Activated naive CD4-positive, alpha-beta T cell treated with anti-CD3 and anti-CD28 coated beads for 36 hours (primary cell): ENCODE measurements around the gene GNAI3. TPM values are rescaled to one million over a fixed set of nuclear protein-coding genes. Genes with fewer than 3 reads are reported as not detected.

Experiments
- CTCF ChIA-PET: fragments of 350-600 bp; sonication (Branson Sonifier 250); formaldehyde crosslinking; loops from one replicate; lab custom pipeline; 2021; ENCODE audit warnings: antibody characterized with exemption; lab: Charles Lee
- DNase-seq: peaks from one replicate; pipeline ENCODE4 v3.0.0-alpha.2; 2020
- H3K27ac Mint-ChIP-seq: one replicate; pipeline ENCODE4 v1.8.0; 2021; ENCODE audit warnings: mild to moderate bottlenecking, mixed read lengths
- H3K27me3 Mint-ChIP-seq: one replicate; pipeline ENCODE4 v1.8.0; 2021; ENCODE audit warnings: low read depth, mixed read lengths
- H3K36me3 Mint-ChIP-seq: one replicate; pipeline ENCODE4 v1.8.0; 2021; ENCODE audit warnings: low read depth, mixed read lengths
- H3K4me1 Mint-ChIP-seq: one replicate; pipeline ENCODE4 v1.8.0; 2021; ENCODE audit warnings: low read depth, mixed read lengths
- H3K4me3 Mint-ChIP-seq: one replicate; pipeline ENCODE4 v1.8.0; 2021; ENCODE audit warnings: mild to moderate bottlenecking, moderate library complexity, mixed read lengths
- H3K9me3 Mint-ChIP-seq: one replicate; pipeline ENCODE4 v1.8.0; 2021; ENCODE audit warnings: mixed read lengths
- intact Hi-C: fragments of 100-400 bp; cut with micrococcal nuclease; formaldehyde crosslinking; loops from one replicate; pipeline ENCODE4 v1.15.1; 2023
- total RNA-seq, 2 experiments: library from RNA; stranded (reverse); gene quantifications; one replicate each; pipeline ENCODE4 v1.2.3, GENCODE V29; 2021

Gene GNAI3
- total RNA-seq, 2 experiments from 2014 or later: 8.0 to 8.5 TPM

GRCh38 chr1:109527846-109528695, 20.3 kb upstream of the GNAI3 start:
- no peak overlapping the region for H3K27ac Mint-ChIP-seq
- H3K4me1 Mint-ChIP-seq: peaks cover 22% of the 10 kb centered on the region
- intact Hi-C loops: no loop called here
- DNase-seq: no peak
- no peaks in the 10 kb centered on the region for H3K36me3 Mint-ChIP-seq
- no peaks in the 10 kb centered on the region for H3K9me3 Mint-ChIP-seq
- H3K27me3 Mint-ChIP-seq: no peaks in the 10 kb centered on the region
- H3K4me3 Mint-ChIP-seq: no peak overlapping the region
- CTCF ChIA-PET: interaction anchor here (1.4 to 19.9 kb wide), 2 partner anchors 27 to 245 kb away, joined by 4 to 1207 read pairs; partner anchors contain the start of genes AMIGO1, ATXN7L2, CYB561D1 and PSRC1

DNA sequence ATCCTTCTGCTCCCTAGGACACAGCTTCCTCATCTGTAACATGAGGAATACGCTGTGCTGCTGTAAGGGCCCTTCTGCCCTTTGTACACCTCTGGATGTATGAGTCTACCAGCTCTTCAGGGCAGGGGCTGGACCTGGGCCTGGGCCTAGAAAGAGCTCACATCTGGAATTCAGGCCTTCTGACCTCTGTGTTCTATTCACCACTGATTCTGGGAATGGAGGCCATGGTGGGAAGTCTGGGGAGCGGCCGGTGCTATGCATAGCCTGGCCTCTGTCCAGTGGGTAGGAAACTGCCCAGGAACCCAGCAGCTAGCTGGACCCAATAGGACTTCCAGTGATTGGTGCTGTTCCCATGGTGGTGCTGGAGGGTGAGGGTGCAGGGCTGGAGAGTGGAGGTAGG, 19.7 kb upstream of the GNAI3 start:
- no peaks in the 10 kb centered on the region for H3K27me3 Mint-ChIP-seq

DNA sequence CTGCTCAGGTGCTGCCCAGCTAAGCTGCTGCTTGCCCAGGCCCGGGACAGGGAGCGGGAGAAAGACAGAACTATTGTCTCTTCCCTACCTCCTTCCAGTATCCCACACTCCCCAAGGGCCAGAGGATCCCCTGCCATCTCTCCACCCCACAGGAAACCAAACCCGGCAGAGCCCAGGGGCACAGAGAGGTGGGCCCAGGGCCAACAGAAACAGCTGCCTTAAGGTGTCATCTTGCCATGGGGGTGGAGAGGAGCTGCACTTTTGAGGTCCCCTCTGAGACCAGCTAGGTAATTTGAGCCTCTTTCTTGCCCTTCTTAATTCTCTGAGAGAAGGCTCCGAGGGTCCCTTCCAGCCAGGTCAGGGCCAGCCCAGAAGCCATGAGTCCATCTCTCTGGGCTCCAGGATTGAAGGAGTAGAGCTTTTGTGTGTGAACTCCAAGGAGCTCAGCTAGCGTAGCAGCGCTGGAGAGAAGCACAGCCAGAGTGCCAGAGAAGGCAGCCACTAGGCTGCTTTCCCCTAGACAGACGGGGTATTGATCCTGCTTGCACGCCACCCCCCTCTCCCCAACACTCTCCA, 18.4 kb upstream of the GNAI3 start:
- H3K4me1 Mint-ChIP-seq: peaks cover 22% of the 10 kb centered on the region
- intact Hi-C loops: loop anchor here (5.0 kb wide), 1 partner anchor 418 kb away; the partner anchor contains the start of gene ELAPOR1
- no peaks in the 10 kb centered on the region for H3K9me3 Mint-ChIP-seq
- H3K36me3 Mint-ChIP-seq: no peaks in the 10 kb centered on the region
- no peak overlapping the region for H3K27ac Mint-ChIP-seq
- DNase-seq: no peak
- CTCF ChIA-PET: interaction anchor here (0.6 to 19.9 kb wide), 15 partner anchors 10 to 497 kb away, joined by 3 to 1207 read pairs (median 4); partner anchors contain the start of genes AHCYL1, AMIGO1, ATXN7L2 and CYB561D1
- no peaks in the 10 kb centered on the region for H3K27me3 Mint-ChIP-seq
- H3K4me3 Mint-ChIP-seq: no peak overlapping the region

More for the DNA sequence above, 19.7 kb upstream of the GNAI3 start:
- peaks cover 22% of the 10 kb centered on the region for H3K4me1 Mint-ChIP-seq
- no peak for DNase-seq
- CTCF ChIA-PET: interaction anchor here (1.0 to 19.9 kb wide), 4 partner anchors 28 to 251 kb away, joined by 3 to 1207 read pairs (median 6); partner anchors contain the start of genes AMIGO1, ATXN7L2, CYB561D1 and PSRC1
- no peak overlapping the region for H3K4me3 Mint-ChIP-seq
- intact Hi-C loops: no loop called here
- no peaks in the 10 kb centered on the region for H3K36me3 Mint-ChIP-seq
- no peak overlapping the region for H3K27ac Mint-ChIP-seq
- no peaks in the 10 kb centered on the region for H3K9me3 Mint-ChIP-seq

DNA sequence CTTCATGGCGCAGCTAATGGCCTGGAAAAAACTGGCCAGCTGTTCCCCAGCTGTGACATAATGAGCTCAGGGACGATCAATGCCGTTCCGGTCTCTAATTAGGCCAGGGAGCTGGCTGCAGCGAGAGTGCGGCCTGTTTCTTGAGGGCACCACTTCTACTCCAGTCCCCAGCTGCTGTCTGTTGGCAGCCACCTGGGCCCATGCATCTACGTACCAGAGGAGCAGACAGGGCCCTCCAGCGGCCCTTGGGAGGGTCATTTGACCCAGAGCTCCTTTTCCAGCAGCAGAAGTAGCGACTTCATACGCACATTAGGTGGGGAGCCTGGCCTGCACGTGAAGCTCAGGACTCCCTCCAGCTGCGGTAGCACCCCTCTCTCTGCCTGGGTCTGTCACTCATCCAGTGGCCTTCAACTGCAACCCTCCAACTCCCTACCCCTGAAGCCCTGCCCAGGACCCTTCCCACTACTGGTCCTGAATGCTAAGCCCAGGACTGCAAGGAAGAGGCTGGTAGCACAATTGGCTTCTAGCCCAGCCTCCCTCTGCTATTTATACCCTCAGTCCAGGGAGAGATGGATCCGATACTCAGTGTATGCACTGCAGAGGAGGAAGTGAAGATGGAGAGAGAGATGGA, 17.8 kb upstream of the GNAI3 start:
- intact Hi-C loops: loop anchor here (5.0 kb wide), 1 partner anchor 418 kb away; the partner anchor contains the start of gene ELAPOR1
- Mint-ChIP-seq H3K36me3 (no peaks in the 10 kb centered on the region), H3K4me3 (no peak overlapping the region), H3K27me3 (no peaks in the 10 kb centered on the region), H3K4me1 (peaks cover 22% of the 10 kb centered on the region), H3K9me3 (no peaks in the 10 kb centered on the region), H3K27ac (no peak overlapping the region)
- CTCF ChIA-PET: interaction anchor here (0.6 to 19.9 kb wide), 11 partner anchors 11 to 454 kb away, joined by 3 to 1207 read pairs (median 5); partner anchors contain the start of genes AHCYL1, AMIGO1, ATXN7L2 and CYB561D1
- DNase-seq: no peak

DNA sequence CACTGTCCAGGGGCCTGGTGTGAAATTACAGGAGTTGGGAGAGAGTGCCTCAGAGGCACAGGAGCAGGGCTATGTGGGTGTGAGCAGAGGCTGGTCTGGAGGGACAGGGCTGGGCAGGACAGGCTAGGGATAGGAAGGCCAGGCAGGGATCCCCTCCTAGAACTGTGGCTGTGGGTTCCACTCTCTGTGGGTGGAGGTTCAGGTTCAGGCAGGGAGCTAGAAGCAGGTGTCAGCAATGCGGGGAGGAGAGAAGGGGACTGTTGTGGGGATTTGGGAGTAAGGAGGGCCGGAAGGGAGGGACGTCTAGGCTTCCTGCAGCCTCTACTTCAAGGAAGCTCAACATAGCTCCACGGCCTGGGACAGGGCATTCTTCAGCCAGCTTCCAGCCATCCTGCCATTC, 17.0 kb upstream of the GNAI3 start:
- no peaks in the 10 kb centered on the region for H3K36me3 Mint-ChIP-seq
- H3K9me3 Mint-ChIP-seq: no peaks in the 10 kb centered on the region
- CTCF ChIA-PET: interaction anchor here (0.6 to 19.9 kb wide), 39 partner anchors 8 to 453 kb away, joined by 3 to 1207 read pairs (median 7); partner anchors contain the start of genes AHCYL1, AMIGO1, ATXN7L2 and CELSR2
- H3K4me1 Mint-ChIP-seq: peaks cover 22% of the 10 kb centered on the region
- intact Hi-C loops: loop anchor here (5.0 kb wide), 1 partner anchor 419 kb away; the partner anchor contains the start of gene ELAPOR1
- no peak overlapping the region for H3K4me3 Mint-ChIP-seq
- H3K27ac Mint-ChIP-seq: no peak overlapping the region
- no peaks in the 10 kb centered on the region for H3K27me3 Mint-ChIP-seq
- DNase-seq: no peak

GRCh38 chr1:109531826-109532364, 16.5 kb upstream of the GNAI3 start:
- H3K27ac Mint-ChIP-seq: peak overlapping the region; percentile 81
- H3K36me3 Mint-ChIP-seq: no peaks in the 10 kb centered on the region
- DNase-seq: no peak

DNA sequence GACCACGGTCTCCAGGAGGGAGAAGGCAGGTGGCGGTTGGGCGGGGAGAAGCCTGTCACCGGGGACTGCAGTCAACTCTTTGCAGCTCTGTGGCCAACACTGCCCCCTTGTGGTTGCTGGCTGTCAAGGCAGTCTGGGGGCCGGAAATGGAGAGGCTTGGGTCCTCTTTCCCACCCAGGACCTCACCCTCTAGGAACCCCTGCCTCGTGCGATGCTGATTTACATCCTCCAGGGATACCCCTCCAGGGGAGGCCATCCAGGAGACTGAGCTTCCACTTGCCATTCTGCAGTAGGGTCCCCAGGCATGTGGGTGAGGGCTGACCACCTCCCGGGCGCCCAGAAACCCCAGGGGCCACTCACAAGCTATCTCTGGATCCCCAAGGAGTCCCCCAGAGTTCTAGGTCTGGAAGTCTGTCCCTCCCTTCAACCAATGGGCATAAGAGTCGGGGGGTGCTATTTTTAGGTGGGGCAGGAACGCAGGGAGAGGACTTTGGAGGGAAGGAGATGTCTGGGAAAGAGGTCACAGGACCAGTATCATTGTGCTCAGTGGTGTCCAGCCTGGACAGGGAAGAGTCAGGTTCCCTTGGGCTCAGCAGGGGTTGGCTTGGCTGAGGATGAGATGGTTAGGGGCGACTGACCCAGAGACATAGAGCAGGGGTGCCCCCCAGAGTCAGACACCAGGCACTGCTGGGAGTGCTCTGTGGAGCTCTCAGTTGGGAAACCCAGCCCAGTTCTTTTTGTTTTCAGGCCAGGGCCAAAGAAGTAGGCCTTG, 15.9 kb upstream of the GNAI3 start:
- peak; percentile 96 for DNase-seq
- H3K27ac Mint-ChIP-seq: peak overlapping the region; percentile 81
- H3K27me3 Mint-ChIP-seq: no peaks in the 10 kb centered on the region
- H3K4me1 Mint-ChIP-seq: peaks cover 22% of the 10 kb centered on the region
- H3K36me3 Mint-ChIP-seq: no peaks in the 10 kb centered on the region
- no peaks in the 10 kb centered on the region for H3K9me3 Mint-ChIP-seq
- intact Hi-C loops: loop anchor here (1.0 to 5.0 kb wide), 10 partner anchors 34 to 704 kb away; partner anchors contain the start of genes CYB561D1, ELAPOR1 and PSMA5
- CTCF ChIA-PET: interaction anchor here (0.5 to 19.9 kb wide), 70 partner anchors 9 to 452 kb away, joined by 3 to 1207 read pairs (median 4); partner anchors contain the start of genes AHCYL1, AMIGO1, AMPD2 and ATXN7L2
- H3K4me3 Mint-ChIP-seq: peak overlapping the region; percentile 57

More at GRCh38 chr1:109531826-109532364, 16.5 kb upstream of the GNAI3 start:
- peak overlapping the region; percentile 57 for H3K4me3 Mint-ChIP-seq
- CTCF ChIA-PET: interaction anchor here (0.5 to 19.9 kb wide), 56 partner anchors 9 to 452 kb away, joined by 3 to 1207 read pairs (median 5); partner anchors contain the start of genes AHCYL1, AMIGO1, ATXN7L2 and CELSR2
- H3K27me3 Mint-ChIP-seq: no peaks in the 10 kb centered on the region
- intact Hi-C loops: loop anchor here (1.0 to 5.0 kb wide), 10 partner anchors 34 to 703 kb away; partner anchors contain the start of genes CYB561D1, ELAPOR1 and PSMA5
- no peaks in the 10 kb centered on the region for H3K9me3 Mint-ChIP-seq
- peaks cover 22% of the 10 kb centered on the region for H3K4me1 Mint-ChIP-seq

DNA sequence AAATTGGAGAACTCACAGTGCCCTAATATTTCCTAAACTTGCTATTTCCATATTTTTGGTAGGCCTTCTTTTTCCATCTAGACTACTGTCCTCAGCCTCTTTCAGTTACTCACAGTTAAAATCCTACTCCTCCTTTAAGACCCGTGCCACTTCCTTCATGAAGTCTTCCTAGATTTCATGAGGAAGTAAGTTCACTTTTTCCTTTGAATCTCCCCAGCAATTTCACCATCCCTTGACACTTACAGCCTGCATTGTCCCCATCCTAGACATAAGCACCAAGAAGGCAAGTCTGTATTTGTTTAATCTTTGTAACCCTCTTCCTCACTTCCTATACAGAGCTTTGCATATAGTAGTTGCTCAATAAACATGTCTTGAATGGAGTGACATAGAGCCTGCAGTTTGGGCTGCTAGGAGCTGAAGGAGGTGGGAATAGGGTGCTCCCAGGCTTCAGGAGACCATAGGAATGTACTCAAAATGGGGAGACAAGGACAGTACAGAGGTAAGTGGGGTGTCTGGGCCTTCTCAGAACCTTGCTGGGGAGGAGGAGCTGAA, 14.0 kb upstream of the GNAI3 start:
- Mint-ChIP-seq H3K4me1 (peaks cover 22% of the 10 kb centered on the region), H3K36me3 (no peaks in the 10 kb centered on the region), H3K9me3 (no peaks in the 10 kb centered on the region), H3K27me3 (no peaks in the 10 kb centered on the region), H3K4me3 (no peak overlapping the region), H3K27ac (no peak overlapping the region)
- intact Hi-C loops: loop anchor here (5.0 kb wide), 1 partner anchor 422 kb away; the partner anchor contains the start of gene ELAPOR1
- DNase-seq: no peak
- CTCF ChIA-PET: interaction anchor here (0.6 to 19.9 kb wide), 5 partner anchors 12 to 135 kb away, joined by 3 to 1207 read pairs (median 22); partner anchors contain the start of genes AMIGO1, ATXN7L2, CYB561D1 and SORT1

GRCh38 chr1:109535481-109535880, 12.9 kb upstream of the GNAI3 start:
- no peak overlapping the region for H3K27ac Mint-ChIP-seq
- CTCF ChIA-PET: interaction anchor here (1.6 to 19.9 kb wide), 4 partner anchors 11 to 136 kb away, joined by 5 to 1207 read pairs (median 34); partner anchors contain the start of genes AMIGO1, ATXN7L2, CYB561D1 and SORT1

GRCh38 chr1:109535971-109536491, 12.4 kb upstream of the GNAI3 start:
- peaks cover 18% of the 10 kb centered on the region for H3K4me1 Mint-ChIP-seq
- no peak overlapping the region for H3K4me3 Mint-ChIP-seq
- CTCF ChIA-PET: interaction anchor here (0.9 to 19.9 kb wide), 3 partner anchors 35 to 258 kb away, joined by 3 to 1207 read pairs (median 46); partner anchors contain the start of genes AMIGO1, ATXN7L2, CYB561D1 and SORT1
- DNase-seq: no peak
- H3K27me3 Mint-ChIP-seq: no peaks in the 10 kb centered on the region
- no peak overlapping the region for H3K27ac Mint-ChIP-seq
- intact Hi-C loops: no loop called here
- no peaks in the 10 kb centered on the region for H3K36me3 Mint-ChIP-seq
- H3K9me3 Mint-ChIP-seq: no peaks in the 10 kb centered on the region

More at GRCh38 chr1:109535481-109535880, 12.9 kb upstream of the GNAI3 start:
- H3K9me3 Mint-ChIP-seq: no peaks in the 10 kb centered on the region
- intact Hi-C loops: no loop called here
- H3K4me3 Mint-ChIP-seq: no peak overlapping the region
- no peaks in the 10 kb centered on the region for H3K27me3 Mint-ChIP-seq
- peaks cover 22% of the 10 kb centered on the region for H3K4me1 Mint-ChIP-seq
- no peaks in the 10 kb centered on the region for H3K36me3 Mint-ChIP-seq
- DNase-seq: no peak
